AG08396 (cell line): ENCODE data around the gene KCNK10.

Experiments used
- DNase-seq: peaks from one replicate; pipeline ENCODE4 v3.0.0; 2012; ENCODE audit warnings: low spot score, mixed read lengths

KCNK10 gene, protein sequence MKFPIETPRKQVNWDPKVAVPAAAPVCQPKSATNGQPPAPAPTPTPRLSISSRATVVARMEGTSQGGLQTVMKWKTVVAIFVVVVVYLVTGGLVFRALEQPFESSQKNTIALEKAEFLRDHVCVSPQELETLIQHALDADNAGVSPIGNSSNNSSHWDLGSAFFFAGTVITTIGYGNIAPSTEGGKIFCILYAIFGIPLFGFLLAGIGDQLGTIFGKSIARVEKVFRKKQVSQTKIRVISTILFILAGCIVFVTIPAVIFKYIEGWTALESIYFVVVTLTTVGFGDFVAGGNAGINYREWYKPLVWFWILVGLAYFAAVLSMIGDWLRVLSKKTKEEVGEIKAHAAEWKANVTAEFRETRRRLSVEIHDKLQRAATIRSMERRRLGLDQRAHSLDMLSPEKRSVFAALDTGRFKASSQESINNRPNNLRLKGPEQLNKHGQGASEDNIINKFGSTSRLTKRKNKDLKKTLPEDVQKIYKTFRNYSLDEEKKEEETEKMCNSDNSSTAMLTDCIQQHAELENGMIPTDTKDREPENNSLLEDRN

DNA sequence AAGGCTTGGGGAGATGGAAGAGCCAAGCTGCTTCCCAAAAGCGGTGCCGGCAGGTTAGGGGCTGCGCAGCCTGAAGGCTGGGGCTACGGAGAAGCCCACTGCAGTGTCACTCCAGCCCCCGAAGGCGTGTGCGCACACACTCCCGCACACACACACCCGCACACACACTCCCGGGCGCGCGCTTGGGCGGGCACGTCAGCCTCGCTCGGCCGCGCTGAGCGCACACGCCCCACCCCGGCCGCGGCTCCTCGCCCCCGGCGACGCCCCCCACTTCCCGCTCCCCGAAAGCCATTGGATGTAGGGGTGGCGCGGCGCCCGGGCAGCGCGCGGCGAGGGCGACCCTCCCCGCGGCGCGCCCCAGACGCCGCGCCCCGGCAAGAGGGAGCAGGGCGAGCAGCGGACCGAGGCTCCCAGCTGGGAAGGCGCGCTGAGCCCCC is at the start of gene KCNK10:
TSS of gene KCNK10 (minus strand) at position 184 of the 437 bp plus-strand sequence. CDS start 471 bp downstream, outside the sequence.
- no peak for DNase-seq

DNA sequence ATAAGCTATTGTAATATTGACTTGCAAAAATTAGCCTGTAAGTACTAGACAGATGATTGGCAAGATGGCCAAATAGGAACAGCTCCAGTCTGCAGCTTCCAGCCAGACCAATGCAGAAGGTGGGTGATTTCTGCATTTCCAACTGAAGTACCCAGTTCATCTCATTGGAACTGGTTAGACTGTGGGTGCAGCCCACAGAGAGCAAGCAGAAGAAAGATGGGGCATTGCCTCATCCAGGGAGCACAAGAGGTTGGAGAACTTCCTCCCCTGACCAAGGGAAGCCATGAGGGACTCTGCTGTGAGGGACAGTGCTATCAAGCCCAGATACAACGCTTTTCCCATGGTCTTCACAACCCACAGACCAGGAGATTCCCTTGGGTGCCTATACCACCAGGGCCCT is 46.4 kb upstream of the KCNK10 start:
- DNase-seq, result no peak

DNA sequence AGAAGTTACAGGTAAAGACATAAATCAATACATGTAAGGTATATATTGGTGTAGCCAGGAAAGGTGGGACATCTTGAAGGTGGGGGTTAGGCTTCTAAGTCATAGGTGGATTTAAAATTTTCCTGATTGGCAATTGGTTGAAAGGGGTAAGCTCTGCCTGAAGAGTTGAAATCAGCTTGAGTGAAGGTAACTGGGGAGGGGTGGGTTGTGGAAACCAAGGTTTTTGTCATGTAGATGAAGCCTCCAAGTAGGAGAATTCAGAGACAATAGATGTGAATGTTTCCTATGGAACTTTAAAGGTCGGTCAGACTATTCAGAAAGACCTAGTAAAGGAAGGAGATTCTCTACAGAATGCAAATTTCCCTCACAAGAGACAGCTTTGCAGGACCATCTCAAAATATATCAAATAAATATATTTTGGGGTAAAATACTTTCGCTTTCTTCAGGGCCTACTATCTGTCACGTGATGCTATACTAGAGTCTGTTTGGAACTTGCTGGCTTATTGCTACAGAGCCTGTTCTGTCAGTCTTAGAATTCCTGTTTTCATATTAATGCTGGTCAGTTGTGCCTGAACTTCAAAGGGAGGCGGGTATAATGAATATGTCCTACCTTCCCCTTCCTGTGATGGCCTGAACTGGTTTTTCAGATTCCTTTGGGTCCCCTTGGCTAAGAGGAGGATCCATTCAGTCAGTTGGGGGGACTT is 41.8 kb upstream of the KCNK10 start:
- no peak for DNase-seq

DNA sequence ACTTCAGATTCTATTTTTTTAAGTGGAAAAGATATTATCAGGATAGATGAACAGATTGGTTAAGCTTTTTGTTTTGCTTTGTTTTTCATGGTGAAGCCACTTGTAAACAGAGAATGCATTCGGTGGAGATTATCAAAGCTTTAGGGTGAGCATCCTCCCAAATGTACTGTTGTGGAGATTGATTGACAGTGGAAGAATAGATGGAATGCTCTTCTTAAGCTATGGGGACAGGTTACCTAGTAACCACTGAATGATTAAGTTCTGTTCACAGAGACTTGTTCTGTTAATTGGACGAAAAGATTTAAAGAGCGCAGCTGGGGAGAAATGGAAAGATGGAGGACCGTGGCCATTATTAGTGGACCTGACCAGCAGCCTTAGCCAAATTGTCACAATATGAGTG is 40.6 kb upstream of the KCNK10 start:
- no peak for DNase-seq

DNA sequence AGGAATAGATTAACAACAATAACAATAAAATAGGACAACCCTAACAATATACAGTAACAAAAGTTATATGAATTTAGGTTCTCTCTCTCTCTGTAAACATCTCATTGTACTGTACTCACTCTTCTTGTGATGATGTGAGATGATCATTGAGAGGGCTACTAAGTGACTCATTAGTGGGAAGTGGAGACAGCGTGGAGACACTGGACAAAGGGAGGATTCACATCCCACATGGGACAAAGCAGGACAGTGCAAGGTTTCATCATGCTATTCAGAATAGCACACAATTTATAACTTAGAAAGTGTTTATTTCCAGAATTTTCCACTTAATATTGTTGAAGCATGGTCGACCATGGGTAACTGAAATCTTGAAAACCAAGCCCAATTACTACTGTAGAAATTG is 36.4 kb upstream of the KCNK10 start:
- DNase-seq, result no peak

DNA sequence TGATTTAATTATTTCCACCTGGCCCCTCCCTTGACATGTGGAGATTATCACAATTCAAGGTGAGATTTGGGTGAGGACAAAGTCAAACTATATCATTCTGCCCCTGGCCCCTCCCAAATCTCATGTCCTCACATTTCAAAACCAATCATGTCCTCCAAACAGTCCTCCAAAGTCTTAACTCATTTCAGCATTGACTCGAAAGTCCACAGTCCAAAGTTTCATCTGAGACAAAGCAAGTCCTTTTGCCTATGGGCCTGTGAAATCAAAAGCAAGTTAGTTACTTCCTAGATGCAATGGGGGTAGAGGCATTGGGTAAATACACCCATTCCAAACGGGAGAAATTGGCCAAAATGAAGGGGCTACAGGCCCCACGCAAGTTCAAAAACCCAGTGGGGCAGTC is 31.3 kb upstream of the KCNK10 start:
- no peak for DNase-seq

DNA sequence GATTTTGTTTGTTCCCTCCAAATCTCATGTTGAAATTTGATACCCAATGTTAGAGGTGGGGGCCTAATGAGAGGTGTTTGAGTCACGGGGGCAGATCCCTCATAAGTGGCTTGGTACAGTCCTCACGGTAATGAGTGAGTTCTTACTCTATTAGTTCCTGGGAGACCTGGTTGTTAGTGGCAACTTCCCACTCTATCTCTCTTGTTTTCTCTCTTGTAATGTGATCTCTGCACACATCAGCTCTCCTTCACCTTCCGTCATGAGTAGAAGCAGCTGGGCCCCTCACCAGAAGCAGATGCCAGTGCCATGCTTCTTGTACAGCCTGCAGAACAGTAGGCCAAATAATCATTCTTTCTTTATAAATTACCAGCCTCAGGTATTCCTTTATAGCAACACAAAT is 29.6 kb upstream of the KCNK10 start:
- DNase-seq, result no peak

DNA sequence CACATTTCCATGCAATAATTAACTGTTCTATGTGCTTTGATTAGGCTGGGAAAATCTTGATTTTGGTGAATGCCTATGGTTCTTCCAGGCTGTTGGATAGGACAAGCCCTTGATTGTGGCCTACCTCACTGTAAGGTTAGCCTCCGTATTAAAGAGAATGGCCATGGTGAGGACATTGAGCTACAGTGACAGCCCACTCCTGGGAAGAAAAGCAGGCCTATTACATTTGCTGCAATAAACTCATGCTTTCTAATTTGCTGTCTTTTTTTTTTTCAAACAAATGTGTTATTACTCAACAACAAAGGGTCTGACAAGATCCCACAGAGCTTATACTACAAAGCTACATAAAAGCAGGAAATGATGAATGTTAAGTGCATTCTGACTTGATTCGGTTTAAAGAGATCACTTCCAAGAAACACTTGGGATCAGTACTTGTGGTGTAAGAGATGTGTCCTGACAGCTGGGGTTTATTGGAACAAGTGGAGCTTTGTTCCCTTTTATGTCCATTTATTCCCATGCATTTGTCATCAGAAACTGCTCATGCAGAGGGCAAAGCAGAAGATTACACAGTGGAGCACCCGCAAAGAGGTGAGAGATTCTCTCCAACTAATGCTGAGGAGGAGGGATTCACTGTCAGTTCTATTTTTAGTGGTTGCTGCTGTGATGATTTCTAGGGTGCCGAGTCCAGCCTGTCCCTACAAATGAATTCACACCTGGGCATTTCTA is 29.1 kb upstream of the KCNK10 start:
- no peak for DNase-seq

DNA sequence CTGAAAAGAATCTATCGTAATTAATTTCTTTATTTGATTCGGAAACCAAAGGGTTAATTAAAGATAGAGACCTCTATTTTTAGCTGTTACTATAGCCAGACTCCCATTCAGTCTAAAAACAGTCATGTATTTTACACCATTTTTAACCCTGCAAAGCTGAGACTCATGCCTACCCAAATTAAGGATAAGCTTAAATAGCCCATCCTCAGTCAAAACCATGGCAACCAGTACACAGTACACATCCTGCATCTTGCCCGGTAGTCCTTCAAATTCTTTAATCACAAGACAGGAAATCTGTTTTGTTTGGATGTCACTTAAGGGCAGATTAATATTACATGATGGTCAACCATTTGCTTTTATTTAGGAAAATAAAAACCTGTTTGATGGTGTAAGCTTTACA is 25.5 kb upstream of the KCNK10 start:
- DNase-seq, result no peak

DNA sequence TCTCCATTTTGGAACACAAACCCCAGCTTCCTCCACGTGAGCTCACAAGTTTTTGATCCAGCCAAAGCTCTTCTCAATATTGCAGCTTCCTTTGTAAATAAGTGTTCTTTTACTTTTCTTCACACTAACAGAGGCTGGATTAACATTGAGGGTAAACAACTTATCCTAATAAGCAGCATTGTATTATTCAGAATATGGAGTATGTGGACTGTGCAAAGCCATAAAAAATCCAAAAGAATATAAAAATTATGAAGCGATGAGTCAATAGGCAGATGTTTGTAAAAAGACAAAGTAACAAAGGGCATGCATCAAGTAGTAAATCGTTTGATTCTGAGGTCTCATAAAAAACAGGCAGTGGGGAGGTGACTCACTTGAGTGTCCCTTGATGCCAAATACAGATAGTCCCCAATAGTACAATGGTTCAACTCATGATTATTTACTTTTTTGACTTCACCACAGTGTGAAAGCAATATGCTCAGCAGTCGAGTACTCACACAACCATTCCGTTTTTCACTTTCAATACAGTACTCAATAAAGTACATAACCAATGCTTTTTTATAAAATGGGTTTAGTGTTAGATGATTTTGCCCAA is 23.1 kb upstream of the KCNK10 start:
- DNase-seq, result no peak

DNA sequence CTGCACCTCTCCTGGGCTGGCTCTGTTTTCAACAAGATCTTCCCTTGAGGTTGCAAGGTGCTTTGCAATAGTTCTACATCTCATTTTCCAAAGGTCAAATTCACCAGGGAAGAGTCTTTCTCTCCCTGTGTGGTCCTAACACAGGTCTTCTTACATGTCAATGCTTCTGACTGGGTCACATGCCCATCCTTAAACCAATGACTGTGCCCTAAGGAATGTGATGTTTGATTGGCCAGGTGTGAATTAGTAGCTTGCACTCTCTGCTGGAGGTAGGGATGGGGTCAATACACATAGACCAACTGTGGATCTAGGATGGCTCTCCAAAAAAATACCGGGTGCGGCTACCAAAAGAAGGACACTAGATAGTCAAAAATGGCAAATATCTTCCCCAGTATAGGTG is 19.9 kb upstream of the KCNK10 start:
- no peak for DNase-seq

DNA sequence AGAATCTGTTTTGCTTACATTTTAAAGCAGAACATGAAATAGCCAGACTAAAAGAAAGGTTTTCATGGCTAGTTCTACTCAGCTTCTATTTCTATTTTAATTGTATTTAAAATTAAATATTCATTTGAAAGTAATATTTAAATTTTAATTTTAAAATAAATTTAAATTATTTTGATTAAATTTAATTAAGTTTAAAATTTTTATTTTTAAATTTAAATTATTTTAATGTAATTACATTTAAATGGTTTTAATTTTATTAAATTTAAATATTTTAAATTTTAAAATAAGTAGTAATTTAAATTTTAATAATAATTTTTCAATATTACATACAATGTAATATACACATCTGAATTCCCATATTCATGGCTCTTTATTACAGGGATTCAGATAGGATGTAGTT is 17.3 kb upstream of the KCNK10 start:
- DNase-seq, result no peak

DNA sequence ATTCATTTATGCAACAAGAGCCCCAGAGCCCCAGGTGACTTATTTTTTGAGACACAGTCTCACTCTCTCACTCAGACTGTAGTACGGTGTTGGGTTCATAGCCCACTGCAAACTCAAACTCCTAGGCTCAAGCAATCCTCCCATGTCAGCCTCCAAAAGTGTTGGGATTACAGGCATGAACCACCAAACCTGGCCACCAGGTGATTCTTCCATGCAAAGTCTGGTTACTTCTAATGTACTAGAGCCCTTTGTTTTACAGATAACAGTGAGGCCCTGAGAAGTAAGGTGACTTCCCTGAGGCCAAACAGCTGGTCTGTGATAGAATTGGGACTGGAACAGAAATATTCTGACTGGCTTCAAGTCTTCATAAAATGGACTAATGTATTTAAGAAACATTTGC is 10.0 kb upstream of the KCNK10 start:
- no peak for DNase-seq

DNA sequence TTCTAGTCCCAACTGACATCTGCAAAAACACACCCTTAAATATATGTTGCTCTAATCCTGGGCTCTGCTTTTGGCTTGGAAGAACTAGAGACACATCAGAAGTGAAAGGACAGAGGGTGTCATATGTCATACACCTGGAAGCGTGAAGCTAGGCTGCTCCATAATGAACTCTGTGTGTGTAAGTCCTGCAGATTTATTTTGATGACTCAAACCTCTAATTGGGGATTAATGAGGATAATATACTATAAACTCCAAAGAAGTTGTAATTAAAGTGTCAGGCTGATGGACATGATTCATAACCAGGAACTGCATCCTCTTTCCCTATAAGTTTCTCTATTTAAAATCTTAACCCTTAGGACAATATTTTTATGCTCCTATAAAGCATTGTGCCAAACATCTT is 4.4 kb upstream of the KCNK10 start:
- DNase-seq, result no peak

DNA sequence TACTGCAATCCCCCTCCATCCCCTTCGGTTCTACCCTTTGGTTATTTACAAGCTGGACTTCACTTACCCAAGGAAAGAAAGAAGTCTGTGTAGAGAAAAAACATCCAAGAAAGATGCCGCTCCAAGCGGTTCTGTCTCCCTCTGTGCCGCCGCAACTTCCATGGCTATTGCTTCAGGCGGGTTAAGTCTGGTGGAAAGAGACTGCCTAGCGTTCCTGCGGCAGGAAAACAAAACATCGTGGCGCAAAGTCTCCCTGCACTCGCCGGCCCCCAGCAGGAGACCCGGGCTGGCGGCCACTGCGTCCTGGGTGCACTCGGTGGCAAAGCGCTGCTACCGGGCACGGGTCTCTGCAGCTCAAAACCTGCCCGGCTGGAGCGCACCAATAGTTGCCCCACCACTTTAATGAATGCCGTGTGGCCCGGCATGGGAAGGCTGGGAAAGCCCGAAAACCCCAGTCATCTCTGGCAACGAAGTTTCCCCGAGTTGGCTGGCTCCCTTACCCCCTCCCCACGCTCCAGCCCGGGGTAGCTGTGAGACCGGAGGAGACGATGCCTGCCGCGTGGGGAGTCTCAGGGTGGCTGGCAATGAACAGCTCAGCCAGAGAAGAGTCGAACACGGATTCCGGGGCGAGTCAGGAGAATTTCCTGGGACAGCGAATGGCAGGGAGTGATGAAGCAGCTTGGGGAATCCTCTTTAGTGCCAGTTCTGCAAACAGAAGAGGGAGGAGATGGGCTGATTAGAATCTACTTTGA is 3.5 kb upstream of the KCNK10 start:
- no peak for DNase-seq

DNA sequence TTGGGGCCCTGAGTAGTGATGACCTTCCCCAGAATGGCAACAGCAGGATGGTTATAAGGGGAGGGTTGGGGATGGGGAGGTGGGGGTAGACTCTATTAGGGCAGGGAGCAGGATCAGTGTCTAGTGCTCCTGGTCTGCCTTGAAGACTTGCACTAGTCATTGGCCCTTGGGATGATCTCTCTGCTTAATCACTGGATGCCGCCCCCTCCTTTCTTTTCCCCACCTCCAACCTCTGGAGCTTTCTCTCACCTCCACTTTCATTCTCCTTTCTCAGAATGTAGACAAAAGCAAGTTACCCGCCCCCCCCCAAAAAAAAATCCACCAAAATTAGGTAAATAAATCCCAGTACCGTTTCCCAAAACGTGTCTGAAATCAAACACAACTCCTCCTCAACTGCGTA is 2.8 kb upstream of the KCNK10 start:
- no peak for DNase-seq

DNA sequence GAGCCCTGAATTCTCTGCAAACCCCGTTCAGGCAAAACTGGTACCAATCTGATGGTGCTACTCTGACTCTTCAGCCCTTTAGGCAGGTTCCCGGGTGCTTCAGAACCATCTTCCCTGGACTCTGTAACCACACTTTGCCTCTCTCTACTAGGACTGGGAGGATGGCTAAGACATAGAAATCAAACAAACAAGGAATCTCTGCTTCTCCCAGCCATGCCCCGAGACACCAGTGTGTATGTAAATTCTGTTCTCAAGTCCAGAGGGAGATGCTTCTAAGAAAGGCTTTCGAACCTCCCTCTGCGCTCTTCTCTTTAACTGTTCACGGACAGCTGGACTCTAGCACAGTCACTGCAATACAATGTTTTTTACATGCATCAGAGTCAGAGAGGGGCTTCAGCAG is 1.9 kb upstream of the KCNK10 start:
- no peak for DNase-seq

DNA sequence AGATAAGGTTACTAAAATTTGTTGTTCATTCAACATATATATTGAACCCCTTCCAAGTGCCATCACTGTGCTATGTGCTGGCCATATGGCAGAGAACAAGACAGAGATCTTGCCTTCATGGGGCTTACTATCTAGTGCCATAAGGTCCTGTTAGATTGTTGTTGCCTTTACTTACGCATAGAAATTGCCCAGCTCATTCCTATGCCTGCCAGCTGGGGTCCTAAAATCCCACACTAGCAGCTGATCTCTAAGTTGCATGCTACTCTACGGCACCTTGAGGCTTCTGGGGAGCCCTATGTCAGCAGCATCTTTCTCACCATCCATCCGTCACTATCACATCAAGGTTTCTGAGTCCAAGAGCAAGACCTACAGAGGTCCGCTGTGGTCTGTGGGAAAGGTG is 1.4 kb upstream of the KCNK10 start:
- no peak for DNase-seq

DNA sequence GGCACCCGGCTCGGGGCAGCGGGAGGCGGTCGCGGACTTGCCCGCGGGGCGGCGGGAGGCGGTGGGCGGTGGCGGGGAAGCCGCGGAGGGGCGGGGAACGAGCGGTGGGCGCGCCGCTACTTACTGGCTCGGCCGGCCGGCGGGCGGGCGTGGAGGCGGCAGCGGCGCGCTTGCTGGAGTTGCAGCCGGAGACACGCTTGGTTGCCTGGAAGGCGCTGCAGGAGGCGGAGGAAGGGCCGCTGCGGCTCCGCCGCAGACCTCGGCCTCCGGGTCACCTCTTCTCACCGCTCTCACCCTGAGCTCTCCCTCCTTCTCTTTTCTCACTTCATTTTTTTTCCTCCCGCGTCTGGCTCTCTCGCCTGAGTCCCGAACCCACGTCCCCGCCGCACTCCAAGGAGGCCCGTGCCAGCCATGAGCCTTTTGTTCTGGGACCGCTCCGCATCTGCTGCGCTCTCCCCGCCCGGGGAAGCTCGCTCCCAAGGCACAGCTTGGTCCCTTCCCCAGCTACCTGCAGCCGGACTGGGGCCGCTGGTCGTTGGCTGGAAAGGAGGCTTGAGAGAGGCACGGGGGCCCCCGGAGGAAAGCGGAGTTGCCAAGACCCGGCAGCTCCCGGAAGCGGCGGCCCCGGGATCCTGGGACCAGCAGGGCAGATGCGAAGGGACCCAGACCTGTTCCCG is 592 bp upstream of the KCNK10 start:
- no peak for DNase-seq

DNA sequence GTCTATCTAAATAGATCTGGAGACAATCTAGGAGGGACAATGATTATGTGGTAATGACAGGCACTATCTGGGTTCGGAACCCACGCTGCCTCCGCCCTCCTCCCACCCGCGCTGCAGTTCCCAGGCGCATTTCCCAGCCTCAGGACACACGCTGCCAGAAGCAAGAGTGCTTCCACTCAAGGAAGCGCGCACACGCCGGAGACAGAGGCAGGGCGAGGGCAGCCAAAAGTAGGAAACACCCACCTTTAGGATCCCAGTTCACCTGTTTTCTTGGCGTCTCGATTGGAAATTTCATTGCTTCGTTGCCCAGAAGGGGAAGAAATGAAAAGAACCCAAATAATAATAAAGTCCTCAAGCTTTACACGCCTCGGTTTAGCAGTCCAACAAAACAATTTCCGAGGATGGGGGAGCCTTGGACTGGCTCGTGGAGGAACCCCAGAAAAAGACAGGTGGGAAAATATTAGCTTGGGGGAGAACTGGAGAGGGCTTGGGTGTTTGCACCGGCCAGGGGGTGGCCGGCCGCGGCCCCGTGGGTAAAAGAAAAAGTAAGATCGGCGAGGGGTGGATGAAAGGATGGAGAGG is 474 bp downstream of the KCNK10 start:
- DNase-seq, result no peak
